ENCODE results near the gene POLR3H. TPM values are rescaled to one million over a fixed set of nuclear protein-coding genes. Genes with fewer than 3 reads are reported as not detected.
"Not testable (repeated sequence)": the region's sequence is repeated elsewhere in the genome, so short reads cannot be mapped to it uniquely, and the experiment has no call there.

POLR3H gene
- total RNA-seq, 1 experiment from 2014 or later: 20.0 TPM

DNA sequence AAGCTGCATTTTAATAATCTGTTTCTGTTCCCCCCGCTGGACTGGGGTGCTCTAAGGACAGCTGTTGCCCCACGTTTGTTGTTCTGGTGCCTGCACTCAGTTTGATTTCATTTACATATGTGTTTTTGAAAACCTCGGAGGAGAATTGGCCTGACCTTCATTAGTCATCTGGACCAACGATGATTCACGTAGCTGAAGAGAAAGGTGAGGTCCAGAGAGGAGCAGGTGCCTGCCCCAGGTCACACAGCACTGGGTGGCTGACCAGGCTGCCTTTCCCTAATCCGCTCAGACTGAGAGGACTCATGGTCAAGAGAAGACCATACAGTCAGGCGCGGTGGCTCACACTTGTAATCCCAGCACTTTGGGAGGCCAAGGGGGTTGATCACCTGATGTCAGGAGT is 20.3 kb upstream of the POLR3H start:
- DNase-seq (ENCODE audit: low read depth): peak; percentile 50

DNA sequence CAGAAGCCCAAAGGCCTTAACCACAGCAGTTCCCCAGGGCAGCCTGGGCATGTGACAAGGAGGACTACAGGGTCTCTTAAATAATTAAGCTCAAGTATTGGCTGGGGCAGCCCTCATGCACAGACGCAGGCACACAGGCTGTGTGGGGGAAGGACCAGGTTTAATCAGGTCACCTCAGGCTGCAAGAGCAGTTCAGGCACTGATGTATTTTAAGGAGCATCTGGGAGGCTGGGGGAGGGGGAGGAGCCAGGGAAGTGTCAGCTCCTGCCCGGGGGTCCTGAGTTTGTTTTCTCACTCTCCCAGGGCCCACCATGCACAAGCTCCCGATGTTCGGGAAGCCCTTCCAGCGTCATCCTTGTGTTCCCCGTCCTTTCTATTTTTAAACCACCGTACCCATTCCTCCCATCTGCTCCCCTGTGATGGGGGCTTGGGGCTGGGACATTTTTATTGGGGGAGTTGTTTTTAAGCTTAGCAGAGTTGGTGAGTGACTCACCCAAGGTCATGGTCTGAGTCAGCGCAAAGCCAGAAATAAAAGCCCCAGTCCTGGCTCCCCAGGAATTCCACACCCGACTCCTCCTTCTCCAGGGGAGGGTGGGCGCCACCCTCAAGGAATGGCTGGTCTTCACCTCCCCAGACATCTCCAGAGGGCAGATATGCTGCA is 18.9 kb upstream of the POLR3H start:
- DNase-seq (ENCODE audit: low read depth): peak; percentile 89

DNA sequence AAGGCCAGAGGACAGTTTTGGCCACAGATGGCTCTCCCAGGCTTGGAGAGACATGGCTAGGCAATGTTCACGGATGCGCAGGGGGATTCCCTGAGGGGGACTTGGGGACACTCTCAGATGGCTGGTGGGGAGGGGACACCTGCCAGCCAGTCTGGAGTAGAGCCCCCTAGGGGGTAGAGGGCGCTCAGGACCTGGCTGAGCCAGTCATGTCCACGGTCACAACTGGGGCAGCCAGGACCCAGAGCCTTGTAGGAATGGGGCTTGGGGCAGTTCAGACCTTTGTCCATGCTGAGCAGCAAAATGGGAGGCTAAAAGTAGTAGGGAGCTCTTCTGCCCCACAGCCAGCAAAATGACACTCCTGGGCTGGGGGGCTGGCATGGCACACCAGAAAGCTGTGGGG is 18.2 kb upstream of the POLR3H start:
- no peak for DNase-seq (ENCODE audit: low read depth)

DNA sequence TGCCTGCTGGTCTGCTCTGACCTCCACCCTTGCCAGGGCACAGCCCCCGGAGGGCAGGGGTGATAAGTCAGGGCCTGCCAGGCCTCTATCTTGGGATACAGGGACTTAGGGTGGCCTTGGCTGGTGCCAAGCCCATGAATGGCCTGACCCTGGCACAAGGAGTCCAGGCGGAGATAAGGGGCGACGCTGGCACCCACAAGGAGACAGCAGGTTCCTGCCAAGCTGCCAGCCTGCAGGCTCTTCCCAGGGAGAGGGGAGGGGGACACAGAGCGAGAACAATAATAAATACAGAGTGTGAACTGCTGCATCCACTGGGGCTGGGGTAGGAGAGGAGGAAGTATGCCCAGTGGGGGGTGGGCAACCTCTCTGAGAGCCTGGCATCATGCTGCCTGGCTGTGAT is 17.5 kb upstream of the POLR3H start:
- DNase-seq (ENCODE audit: low read depth): no peak

DNA sequence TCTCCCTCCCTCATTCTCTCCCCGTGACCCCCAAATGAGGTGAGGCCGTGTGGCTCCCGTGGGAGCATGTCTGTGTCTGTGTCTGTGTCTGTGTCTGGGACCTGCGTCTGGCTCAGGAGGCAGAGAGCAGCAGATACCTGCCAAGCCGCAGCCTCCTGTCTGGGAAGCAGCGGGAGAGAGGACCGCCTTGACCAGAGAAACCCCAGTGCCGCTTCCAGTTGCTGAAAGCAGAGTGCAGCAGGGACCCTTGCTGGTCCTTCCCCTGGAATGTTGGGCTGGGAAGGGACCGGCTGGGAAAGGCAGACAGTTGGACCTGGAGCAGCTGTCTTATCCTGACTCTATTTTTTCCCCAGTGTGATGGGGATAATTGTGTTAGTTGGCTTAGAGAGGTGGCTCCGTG is 17.1 kb upstream of the POLR3H start:
- peak; percentile 17 for DNase-seq (ENCODE audit: low read depth)

DNA sequence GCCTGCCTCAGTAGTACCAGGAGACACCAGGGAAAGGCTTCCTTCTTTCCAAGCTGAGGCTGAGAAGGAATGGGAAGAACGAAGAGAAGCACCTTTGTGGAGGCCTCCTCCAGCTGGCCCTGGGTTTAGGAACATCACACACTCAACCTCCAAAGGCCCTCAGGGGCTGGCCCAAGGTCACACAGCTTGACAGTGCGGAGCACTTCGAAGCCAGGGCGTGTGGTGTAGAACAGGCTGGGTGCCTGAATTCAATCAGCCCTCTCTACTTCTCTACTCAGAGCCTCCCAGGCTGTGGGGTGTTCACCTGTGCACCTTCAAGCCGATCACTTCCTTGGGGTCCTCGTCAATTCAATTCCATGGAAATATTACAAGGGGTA is 15.8 kb upstream of the POLR3H start:
- no peak for DNase-seq (ENCODE audit: low read depth)

DNA sequence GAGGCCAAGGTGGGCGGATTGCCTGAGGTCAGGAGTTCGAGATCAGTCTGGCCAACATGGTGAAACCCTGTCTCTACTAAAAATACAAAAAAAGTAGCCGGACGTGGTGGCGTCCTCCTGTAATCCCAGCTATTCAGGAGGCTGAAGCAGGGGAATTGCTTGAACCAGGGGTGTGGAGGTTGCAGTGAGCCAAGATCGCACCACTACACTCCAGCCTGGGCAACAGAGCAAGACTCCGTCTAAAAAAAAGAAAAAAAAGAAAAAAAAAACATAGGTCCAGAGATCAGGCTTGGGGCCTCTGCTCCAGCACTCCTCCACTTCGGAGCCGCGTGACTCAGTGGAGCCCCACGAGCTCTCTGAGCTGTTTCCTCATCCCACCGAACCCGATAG is 14.0 kb upstream of the POLR3H start:
- not testable (repeated sequence) for DNase-seq (ENCODE audit: low read depth)

DNA sequence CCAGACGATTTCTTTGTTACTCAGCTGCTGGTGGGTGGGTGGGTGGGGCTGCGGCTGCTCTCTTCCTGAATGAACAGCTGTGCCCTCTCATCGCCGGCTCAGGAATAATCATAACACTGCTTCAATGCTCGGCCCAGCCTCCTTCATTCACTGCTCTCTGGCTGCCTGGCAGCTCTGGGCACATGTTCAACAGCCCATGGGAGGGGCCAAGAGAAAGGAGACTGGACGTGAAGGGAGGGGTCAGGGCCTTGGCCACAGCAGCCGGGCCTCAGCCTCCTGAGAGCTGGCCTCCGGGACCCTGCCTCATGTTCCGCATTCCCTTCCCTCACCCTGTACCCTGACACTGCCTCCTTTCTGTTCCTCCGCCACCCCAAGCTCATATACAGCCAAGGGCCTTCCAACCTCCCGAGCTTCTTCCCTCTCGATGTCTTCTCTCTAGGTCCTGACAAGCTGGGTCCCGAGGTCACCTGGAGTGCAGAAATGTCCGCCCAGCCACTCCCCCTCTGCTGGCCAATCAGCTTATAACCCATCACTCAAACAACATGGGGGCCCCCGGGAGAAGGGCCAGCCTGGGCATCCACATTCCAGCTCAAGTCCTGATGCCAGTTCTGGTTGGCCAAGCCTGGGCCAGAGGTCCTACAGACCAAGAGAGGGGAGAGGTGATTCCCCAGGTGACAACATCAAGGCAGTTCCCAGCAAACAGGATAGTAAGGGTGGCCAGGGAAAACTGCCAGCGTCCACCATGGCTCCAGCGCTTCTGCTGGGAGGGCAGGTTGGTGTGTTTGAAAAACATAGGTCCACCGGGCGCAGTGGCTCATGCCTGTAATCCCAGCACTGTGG is 13.4 kb upstream of the POLR3H start:
- DNase-seq (ENCODE audit: low read depth): peak; percentile 97

DNA sequence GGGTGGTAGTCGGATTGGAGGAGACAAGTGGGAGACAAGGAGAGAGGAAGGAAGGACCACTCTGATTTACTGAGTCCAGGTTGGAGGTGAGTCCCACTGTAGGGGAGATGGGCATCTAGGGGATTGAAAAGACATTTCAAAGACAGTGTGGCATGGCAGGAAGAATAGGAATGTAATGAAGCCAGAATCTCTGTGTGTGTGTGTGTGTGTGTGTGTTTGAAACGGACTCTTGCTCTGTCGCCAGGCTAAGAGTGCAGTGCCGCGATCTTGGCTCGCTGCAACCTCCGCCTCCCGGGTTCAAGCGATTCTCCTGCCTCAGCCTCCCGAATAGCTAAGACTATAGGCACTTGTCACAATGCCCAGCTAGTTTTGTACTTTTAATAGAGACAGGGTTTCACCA is 12.3 kb upstream of the POLR3H start:
- no peak for DNase-seq (ENCODE audit: low read depth)

DNA sequence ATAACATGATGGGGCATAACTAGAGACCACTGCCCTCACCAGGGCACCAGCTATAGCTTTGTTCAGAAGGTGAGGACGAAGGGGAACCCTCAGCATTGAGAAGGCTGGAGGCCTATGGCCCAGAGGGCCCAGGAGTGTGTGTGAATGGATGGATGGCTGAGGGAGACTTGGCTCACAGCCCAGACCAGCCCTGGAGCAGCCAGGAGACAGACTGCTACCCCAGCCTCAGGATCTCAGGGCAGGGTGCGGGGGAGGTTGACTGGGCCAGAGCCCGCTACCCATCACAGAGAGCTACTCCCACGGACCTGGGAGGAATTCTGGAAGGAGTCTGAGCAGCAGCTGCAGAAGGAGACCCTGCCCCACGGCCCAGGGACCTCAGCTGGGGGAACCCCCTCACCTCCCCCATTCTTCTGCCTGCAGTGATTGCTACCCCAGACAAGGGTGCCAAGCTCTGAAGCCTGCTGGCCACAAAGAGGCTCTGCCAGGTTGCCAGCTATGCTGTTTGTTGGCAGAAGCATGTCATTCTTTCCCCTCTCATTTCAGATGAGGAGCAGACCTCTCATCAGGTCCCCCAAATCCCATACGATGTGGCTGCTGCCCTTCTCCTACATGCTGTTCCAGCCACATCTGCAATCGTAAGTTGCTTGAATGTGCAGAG is 11.2 kb upstream of the POLR3H start:
- DNase-seq (ENCODE audit: low read depth): no peak

DNA sequence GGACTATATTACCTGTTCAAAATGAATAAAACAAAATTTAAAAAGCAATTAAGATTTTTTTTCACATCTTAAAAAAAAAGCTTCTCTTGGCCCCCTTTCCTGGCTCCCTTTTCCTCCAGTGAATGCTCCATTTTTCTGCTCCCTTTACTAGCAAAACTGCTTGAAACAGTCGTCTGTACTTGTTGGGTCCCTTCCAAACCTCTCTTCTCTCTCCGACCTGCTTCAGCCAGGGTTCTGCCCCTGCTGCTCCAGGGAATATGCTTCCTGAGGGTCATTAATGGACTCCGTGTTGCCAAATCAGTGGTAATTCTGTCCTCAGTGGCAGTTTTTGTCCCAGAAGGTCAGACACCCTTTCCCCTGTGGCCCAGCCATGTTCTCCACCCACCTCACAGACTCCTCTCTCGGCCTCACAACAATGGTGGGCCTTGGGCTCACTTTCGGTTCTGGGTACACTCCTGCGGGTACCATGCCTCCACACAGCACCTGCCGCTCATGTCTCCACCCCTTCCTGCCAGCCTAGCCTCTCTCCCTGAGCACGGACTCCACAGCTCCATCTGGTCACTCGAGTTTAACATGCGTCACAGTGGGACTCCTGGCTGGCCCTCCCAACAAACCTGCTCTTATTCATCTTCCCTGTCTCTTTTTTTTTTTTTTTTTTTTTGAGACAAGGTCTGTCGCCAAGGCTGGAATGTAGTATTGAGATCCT is 7.8 kb upstream of the POLR3H start:
- no peak for DNase-seq (ENCODE audit: low read depth)

DNA sequence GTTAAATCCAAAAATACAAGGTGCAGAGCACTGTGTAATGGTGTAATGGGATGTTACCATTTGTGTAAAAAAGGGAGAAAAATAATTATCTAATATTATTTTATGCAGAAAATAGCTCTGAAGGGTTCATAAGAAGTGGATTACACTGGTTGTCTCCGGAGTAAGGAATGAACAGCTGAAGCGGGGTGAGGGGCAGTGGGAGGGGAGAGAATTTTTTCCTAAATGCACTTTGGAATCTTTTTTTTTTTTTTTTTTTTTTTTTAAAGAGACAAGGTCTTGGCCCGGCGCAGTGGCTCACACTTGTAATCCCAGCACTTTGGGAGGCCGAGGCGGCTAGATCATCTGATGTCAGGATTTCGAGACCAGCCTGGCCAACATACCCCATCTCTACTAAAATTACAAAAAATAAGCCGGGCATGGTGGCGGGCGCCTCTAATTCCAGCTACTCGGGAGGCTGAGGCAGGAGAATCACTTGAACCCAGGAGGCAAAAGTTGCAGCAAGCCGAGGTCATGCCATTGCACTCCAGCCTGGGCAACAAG is 6.8 kb upstream of the POLR3H start:
- peak; percentile 67 for DNase-seq (ENCODE audit: low read depth)

DNA sequence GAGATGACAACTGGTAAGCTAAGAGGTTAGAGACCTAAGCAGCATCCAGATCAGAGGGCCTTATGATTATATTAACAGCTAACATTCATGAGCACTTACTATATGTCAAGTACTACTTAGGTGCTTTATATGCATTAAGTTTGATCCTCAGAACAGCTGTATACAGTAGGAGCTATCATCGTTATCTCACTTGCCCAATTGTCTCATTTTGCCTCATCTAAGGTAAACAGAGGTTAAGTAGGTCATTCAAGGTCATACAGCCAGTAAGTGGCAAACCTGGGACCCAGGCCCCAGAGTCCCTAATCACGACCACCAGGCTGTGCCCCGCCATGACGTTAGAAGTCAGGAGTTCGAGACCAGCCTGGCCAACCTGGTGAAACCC is 4.6 kb upstream of the POLR3H start:
- DNase-seq (ENCODE audit: low read depth): no peak

DNA sequence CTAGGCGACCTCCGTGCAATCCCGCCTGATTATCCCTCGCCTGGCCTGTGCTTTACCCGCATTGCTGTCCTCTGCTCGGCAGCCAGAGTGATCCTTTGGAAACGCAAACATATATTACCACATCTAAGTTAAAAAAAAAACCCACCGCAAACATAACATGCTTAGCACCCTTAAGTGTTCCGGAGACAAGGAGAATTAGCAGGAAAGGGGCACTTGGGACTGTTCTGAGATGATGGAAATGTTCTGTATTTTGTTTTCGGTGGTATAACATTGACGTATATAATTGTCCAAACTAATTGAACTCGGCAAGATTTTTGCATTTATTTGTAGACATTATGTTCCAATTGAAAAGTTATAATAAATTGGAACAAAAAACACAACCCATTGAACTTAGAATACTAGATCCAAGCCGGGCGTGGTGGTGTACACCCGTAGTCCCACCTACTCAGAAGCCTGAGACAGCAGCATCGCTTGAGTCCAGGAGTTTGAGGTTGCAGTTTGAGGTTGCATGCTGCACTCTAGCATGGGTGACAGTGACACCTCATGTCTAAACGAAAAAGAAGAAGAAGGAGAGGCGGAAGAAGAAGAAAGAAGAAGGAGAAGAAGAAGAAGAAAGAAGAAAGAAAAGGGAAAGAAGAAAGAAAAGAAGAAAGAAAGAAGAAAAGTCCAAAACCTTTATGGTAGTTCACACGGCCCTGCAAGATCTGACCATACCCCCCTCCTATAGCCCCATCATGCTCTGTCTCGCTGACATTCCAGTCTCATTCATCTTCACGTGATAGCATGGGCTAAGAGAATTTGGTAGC is 604 bp upstream of the POLR3H start:
- DNase-seq (ENCODE audit: low read depth): no peak

DNA sequence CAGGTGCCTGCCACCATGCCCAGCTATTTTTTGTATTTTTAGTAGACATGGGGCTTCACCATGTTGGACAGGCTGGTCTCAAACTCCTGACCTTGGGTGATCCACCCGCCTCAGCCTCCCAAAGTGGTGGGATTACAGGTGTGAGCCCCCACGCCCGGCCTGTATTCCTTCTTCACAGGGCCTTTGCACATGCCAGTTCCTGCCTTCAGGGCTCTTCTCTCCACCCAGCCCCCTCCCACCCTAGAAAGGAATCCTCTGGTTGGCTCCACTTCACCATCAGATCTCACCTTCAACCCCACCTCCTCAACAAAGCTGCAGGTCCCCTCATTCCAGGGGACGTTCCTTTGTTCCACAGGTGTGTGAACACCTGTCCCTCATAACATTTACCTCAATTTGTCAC is 2.0 kb downstream of the POLR3H start:
- no peak for DNase-seq (ENCODE audit: low read depth)

DNA sequence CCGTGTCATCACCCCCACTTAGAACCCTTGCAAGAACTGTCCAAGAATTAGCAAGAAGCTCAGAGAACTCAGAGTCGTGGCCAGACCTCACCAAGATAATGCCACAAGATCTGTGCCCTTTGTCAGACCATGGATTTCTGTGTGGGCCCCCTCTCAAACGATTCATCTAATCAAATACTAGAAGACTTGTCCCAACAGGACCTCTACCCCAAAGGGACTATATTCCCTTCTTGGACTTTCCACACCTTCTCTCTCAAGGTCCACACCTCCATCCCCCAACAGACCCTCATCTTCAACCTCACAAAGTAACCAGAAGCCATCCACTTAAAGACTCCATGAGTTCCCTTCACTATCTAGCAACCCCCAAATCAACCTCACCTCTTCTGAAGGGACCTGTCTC is 2.8 kb downstream of the POLR3H start:
- no peak for DNase-seq (ENCODE audit: low read depth)

DNA sequence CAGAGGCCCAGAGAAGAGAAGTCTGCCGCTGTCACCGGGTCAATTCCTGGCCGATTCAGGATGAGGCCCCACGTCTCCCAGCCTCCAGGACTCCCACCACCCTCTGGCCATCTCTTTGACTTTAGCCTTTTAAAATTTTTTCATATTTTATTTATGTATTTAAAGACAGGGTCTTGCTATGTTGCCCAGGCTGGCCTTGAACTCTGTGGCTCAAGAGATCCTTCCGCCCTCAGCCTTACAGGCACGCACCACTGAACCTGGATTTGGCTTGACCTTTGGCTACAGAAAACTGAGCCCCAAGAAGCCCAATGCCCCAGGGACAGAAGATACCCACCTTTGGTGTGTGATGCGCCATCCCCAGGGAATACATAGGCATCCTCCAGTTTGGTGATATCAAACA is 3.9 kb downstream of the POLR3H start:
- no peak for DNase-seq (ENCODE audit: low read depth)

DNA sequence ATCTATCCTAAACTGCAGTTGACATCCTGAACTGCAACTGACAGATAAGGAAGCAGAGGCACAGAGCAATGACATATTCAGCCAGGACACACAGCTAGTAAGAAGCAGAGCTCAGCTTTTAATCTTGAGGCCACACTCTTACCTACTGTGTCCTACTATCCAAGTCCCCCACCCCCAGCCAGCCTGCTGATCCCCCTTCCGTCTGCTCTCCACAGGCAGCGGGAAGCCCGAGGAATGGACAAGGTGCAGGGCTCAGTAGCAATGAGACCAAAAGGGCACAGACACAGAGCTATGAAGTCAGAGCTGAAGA is 4.3 kb downstream of the POLR3H start:
- no peak for DNase-seq (ENCODE audit: low read depth)

DNA sequence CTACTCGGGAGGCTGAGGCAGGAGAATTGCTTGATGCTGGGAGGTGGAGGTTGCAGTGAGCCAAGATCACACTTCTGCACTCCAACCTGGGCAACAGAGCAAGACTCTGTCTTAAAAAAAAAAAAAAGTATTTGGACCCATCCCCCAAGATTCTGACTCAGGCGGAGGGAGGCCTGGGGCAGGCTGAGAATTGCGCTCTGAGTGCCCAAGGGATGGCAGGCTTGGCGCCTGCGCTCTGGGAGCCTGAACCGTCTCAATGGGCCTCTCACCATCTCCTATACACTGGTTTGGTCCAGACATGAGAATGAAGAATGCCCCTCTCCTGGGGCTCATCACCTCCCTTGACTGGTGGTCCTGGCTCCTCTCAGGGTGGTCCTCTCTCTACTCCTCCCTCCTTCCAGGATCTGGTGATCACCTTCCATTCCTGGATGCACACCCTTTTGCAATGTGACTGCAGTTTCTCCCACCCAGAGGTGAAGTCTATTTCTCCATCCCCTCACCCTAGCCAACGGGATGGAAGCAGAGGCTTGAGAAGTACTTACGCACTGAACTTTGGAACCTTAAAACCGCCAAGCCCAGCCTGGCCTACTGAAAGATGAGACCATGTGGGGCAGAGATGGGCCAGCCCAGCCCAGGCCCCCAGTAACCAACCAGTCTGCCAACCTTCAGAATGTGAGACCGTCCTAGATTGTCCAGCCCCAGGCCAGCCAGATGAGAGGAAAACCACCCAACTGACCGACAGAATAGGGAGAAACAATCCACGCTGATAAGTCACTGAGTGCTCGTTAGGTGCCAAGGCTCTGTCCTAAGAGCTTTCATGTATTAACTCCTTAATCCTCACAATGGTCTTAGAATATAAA is 4.9 kb downstream of the POLR3H start:
- no peak for DNase-seq (ENCODE audit: low read depth)

DNA sequence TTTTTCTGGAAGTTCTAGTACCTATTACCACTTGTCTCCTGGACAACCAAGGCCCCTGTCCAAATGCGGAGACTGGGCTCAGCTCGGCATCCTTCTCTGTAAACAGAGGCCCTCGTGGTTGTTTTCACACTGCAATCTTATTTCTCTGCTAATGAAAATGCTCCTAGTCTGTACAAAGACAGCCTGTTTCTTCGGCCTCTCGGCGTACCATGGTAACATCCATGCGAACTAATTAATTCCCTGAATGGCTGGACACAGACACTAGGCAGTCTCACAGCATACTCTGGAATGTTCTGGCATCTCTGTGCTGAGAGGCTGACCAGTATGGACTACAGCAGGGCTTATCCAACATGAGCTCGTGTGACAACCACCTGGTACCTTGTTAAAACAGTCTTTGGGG is 5.7 kb downstream of the POLR3H start:
- no peak for DNase-seq (ENCODE audit: low read depth)

Data from LHCN-M2 (cell line).